Measurements from ENCODE around the gene TRAF1.

The TRAF1 gene

DNA sequence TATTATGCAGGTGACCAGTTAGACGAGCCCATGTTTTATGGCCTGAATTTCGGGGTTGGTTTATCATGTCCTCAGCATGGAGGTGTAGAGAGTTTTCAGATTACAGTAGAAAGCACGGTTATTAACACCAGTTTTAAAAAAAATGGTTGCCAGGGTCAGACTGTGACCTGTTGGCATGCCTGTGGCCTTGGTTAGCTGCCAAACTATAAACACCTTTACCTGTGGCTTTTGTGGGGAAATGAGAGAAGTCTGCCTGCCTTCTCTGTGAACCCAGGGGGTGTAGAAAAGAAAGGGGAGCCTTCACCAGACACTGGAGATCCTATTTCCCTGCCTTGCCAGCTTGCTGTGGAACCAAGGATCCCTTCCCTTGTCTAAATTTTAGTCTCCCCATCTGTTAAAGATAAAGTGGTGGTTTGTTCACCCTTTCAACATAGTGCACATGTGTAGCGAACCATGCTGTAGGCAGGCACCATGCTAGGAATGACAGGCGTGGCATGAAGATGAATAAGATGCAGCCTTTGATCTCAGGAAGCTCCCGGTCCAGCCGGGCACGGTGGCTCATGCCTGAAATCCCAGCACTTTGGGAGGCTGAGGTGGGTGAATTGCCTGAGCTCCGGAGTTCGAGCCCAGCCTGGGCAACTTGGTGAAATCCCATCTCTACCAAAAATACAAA lies 43.5 kb downstream of the TRAF1 start:
- peaks cover 45% of the 10 kb centered on the region for H3K4me1 ChIP-seq (ENCODE audit: insufficient read depth, low read length, severe bottlenecking)
- no peak for TF ChIP-seq EZH2 (IDR thresholded peaks at IDR 0.05; ENCODE audit: borderline replicate concordance, low read length)
- TF ChIP-seq, protein P1, sequence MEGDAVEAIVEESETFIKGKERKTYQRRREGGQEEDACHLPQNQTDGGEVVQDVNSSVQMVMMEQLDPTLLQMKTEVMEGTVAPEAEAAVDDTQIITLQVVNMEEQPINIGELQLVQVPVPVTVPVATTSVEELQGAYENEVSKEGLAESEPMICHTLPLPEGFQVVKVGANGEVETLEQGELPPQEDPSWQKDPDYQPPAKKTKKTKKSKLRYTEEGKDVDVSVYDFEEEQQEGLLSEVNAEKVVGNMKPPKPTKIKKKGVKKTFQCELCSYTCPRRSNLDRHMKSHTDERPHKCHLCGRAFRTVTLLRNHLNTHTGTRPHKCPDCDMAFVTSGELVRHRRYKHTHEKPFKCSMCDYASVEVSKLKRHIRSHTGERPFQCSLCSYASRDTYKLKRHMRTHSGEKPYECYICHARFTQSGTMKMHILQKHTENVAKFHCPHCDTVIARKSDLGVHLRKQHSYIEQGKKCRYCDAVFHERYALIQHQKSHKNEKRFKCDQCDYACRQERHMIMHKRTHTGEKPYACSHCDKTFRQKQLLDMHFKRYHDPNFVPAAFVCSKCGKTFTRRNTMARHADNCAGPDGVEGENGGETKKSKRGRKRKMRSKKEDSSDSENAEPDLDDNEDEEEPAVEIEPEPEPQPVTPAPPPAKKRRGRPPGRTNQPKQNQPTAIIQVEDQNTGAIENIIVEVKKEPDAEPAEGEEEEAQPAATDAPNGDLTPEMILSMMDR (IDR thresholded peaks at IDR 0.05; ENCODE audit: low read length) = no peak
- H3K27ac ChIP-seq (ENCODE audit: low read depth, low read length, poor library complexity, severe bottlenecking) = peak overlapping the region; percentile 33
- H3K79me2 ChIP-seq (ENCODE audit: insufficient read depth, low read length) = no peaks in the 10 kb centered on the region
- no peaks in the 10 kb centered on the region for H4K20me1 ChIP-seq (ENCODE audit: insufficient read depth, low read length)
- H3K9ac ChIP-seq (ENCODE audit: low read length) = no peak overlapping the region
- H3F3A ChIP-seq (ENCODE audit: insufficient read depth, low read length) = no peaks in the 10 kb centered on the region
- H3K36me3 ChIP-seq (ENCODE audit: insufficient read depth, low read length) = no peaks in the 10 kb centered on the region
- no peaks in the 10 kb centered on the region for H3K9me2 ChIP-seq (ENCODE audit: low read depth, low read length)
- H3K9me3 ChIP-seq (ENCODE audit: low read length) = no peaks in the 10 kb centered on the region
- no peak overlapping the region for H3K4me3 ChIP-seq (ENCODE audit: low read depth, low read length, poor library complexity, severe bottlenecking)
- H3K27me3 ChIP-seq (ENCODE audit: insufficient read depth, low read length) = no peaks in the 10 kb centered on the region
- H2AFZ ChIP-seq (ENCODE audit: low read length) = no peak overlapping the region
- H3K4me2 ChIP-seq (ENCODE audit: low read length) = no peak overlapping the region

DNA sequence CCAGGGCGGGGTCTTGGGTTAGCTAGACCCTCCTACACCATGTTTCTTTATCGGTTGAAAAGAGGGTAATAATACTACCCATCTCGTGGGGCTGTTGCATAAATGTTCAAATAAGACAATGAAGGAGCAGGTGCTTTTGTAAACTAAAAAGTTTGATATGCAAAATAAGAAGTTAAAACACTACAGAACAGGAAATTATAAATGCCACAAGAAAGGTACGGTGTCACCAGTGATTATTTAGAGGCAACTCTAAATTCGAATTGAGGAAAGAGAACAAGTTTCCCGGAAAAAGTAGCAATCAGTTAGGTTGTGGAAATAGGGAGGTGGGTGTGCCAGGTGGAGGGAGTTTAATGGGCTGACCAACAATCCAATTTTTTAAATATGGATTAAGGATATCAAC lies 47.1 kb downstream of the TRAF1 start:
- no peak for TF ChIP-seq EZH2 (IDR thresholded peaks at IDR 0.05; ENCODE audit: borderline replicate concordance, low read length)
- TF ChIP-seq, protein P1 (IDR thresholded peaks at IDR 0.05; ENCODE audit: low read length) = no peak
- H3K36me3 ChIP-seq (ENCODE audit: insufficient read depth, low read length) = peaks cover 6% of the 10 kb centered on the region; the same call in 1 of the 2 replicates
- no peaks in the 10 kb centered on the region for H3K79me2 ChIP-seq (ENCODE audit: insufficient read depth, low read length)
- no peaks in the 10 kb centered on the region for H4K20me1 ChIP-seq (ENCODE audit: insufficient read depth, low read length)
- no peak overlapping the region for H3K4me3 ChIP-seq (ENCODE audit: low read depth, low read length, poor library complexity, severe bottlenecking)
- no peaks in the 10 kb centered on the region for H3K9me2 ChIP-seq (ENCODE audit: low read depth, low read length)
- H3K9ac ChIP-seq (ENCODE audit: low read length) = peak overlapping the region; percentile 7; the same call in 1 of the 2 replicates
- H3K4me2 ChIP-seq (ENCODE audit: low read length) = 0 out of 2 replicates have a peak overlapping the region, but pooled peaks have one; percentile 100
- H3F3A ChIP-seq (ENCODE audit: insufficient read depth, low read length) = peaks cover 6% of the 10 kb centered on the region; the same call in 1 of the 2 replicates
- H3K27ac ChIP-seq (ENCODE audit: low read depth, low read length, poor library complexity, severe bottlenecking) = peak overlapping the region; percentile 97
- H3K27me3 ChIP-seq (ENCODE audit: insufficient read depth, low read length) = no peaks in the 10 kb centered on the region
- H2AFZ ChIP-seq (ENCODE audit: low read length) = no peak overlapping the region
- no peaks in the 10 kb centered on the region for H3K9me3 ChIP-seq (ENCODE audit: low read length)
- H3K4me1 ChIP-seq (ENCODE audit: insufficient read depth, low read length, severe bottlenecking) = peaks cover 50% of the 10 kb centered on the region

DNA sequence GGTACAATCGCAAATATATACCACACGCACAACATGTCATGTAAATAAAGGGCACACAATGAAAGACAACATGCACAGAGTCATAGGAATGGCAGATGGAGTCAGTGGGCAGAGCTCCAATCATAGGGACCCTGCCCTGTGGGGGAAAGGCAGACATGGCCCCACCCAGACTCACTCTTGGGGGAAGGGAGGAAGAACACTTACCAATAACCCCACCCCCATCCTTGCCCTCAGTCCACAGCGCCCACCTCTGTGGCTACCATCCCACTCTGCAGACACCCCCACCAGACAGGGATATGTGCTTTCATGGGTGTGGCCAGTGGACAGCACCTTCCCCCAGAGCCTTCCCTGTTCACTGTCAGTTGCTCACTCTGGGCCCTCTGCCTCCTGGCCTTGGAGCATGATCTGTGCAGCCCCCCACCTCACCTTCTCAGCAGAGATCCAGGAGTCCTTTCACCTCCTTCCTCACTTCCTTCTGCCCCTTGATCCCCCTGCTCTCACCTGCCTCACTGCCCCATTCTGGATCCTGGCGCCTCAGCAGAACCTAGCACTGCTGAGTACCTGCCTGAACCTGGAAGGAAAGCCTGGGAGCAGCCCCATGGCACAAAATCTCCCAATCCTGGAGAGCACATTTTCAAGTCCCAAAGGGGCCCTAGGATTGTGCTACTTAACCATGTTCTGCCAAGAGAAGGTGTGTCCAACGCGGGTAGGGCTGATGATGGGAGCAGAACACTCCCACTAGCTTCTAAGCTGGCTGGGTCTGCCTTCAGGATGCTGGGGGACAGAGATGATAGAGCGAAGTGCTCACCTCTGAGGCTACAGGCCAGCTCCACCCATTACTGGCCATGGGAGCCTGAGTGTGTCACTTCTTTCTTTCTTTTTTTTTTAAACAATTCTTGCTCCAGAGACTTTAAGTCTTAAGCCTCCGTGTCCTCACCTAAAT lies 48.1 kb downstream of the TRAF1 start:
- Histone ChIP-seq H3K36me3 (ENCODE audit: insufficient read depth, low read length) (peaks cover 16% of the 10 kb centered on the region; the same call in 1 of the 2 replicates), H3K27ac (ENCODE audit: low read depth, low read length, poor library complexity, severe bottlenecking) (peak overlapping the region; percentile 97), H3K27me3 (ENCODE audit: insufficient read depth, low read length) (no peaks in the 10 kb centered on the region), H2AFZ (ENCODE audit: low read length) (no peak overlapping the region), H3K4me3 (ENCODE audit: low read depth, low read length, poor library complexity, severe bottlenecking) (peak overlapping the region; percentile 94), H4K20me1 (ENCODE audit: insufficient read depth, low read length) (no peaks in the 10 kb centered on the region), H3K4me2 (ENCODE audit: low read length) (peak overlapping the region; percentile 100), H3K79me2 (ENCODE audit: insufficient read depth, low read length) (no peaks in the 10 kb centered on the region), H3K9me2 (ENCODE audit: low read depth, low read length) (no peaks in the 10 kb centered on the region), H3K9ac (ENCODE audit: low read length) (peak overlapping the region; percentile 100), H3F3A (ENCODE audit: insufficient read depth, low read length) (peaks cover 6% of the 10 kb centered on the region; the same call in 1 of the 2 replicates), H3K9me3 (ENCODE audit: low read length) (no peaks in the 10 kb centered on the region), H3K4me1 (ENCODE audit: insufficient read depth, low read length, severe bottlenecking) (peaks cover 50% of the 10 kb centered on the region)
- TF ChIP-seq, protein P1 (IDR thresholded peaks at IDR 0.05; ENCODE audit: low read length) = no peak
- no peak for TF ChIP-seq EZH2 (IDR thresholded peaks at IDR 0.05; ENCODE audit: borderline replicate concordance, low read length)

Data from OCI-LY1 (cell line).